SK-N-SH treated with all-trans-retinoic acid at 6 μM for 48 hours (cell line): Measurements from ENCODE around the gene PDE5A.

Experiments used
- ATAC-seq: fragments of 200-7000 bp; cut with Tn5 transposase; 3 replicates; pipeline ENCODE4 v1.9.1; 2020; ENCODE audit warnings: mild to moderate bottlenecking, moderate library complexity
- ARNTL ChIP-seq: fragments of 450-650 bp; formaldehyde crosslinking; IDR thresholded peaks from 2 replicates; pipeline ENCODE4 v1.5.0; 2020; ENCODE audit warnings: low read depth, mild to moderate bottlenecking, moderate library complexity, borderline replicate concordance
- BACH2 ChIP-seq: fragments of 250-450 bp; sonication (Bioruptor Pico); IDR thresholded peaks from 2 replicates; pipeline ENCODE4 v1.9.0; 2021; ENCODE audit warnings: mild to moderate bottlenecking, borderline replicate concordance
- CSDC2 ChIP-seq: fragments of 250-450 bp; sonication (Bioruptor Pico); IDR thresholded peaks from 2 replicates; pipeline ENCODE4 v1.5.0; 2020; ENCODE audit warnings: mild to moderate bottlenecking, moderate library complexity
- ESRRG ChIP-seq: fragments of 250-450 bp; sonication (Bioruptor Pico); IDR thresholded peaks from 2 replicates; pipeline ENCODE4 v1.6.1; 2021; ENCODE audit warnings: mild to moderate bottlenecking
- GLIS3 ChIP-seq: fragments of 250-450 bp; sonication (Bioruptor Pico); IDR thresholded peaks from 2 replicates; pipeline ENCODE4 v1.5.0; 2020; ENCODE audit warnings: mild to moderate bottlenecking, moderate library complexity
- ISL1 ChIP-seq: fragments of 250-450 bp; sonication (Bioruptor Pico); IDR thresholded peaks from 2 replicates; pipeline ENCODE4 v2.1.2; 2022; ENCODE audit warnings: mild to moderate bottlenecking, moderate library complexity
- OSR1 ChIP-seq: fragments of 250-450 bp; sonication (Bioruptor Pico); IDR thresholded peaks from 2 replicates; pipeline ENCODE4 v1.8.0; 2022; ENCODE audit warnings: moderate library complexity, mild to moderate bottlenecking, inconsistent platforms
- PPARA ChIP-seq: fragments of 250-450 bp; sonication (Bioruptor Pico); IDR thresholded peaks from 2 replicates; pipeline ENCODE4 v1.5.0; 2020; ENCODE audit warnings: mild to moderate bottlenecking, borderline replicate concordance
- RARB ChIP-seq: fragments of 250-450 bp; sonication (Bioruptor Pico); IDR thresholded peaks from 2 replicates; pipeline ENCODE4 v1.8.0; 2021; ENCODE audit warnings: mild to moderate bottlenecking, moderate library complexity
- SNAI2 ChIP-seq: fragments of 250-450 bp; sonication (Bioruptor Pico); IDR thresholded peaks from 2 replicates; pipeline ENCODE4 v1.5.0; 2020; ENCODE audit warnings: mild to moderate bottlenecking, moderate library complexity
- TCF4 ChIP-seq: fragments of 250-450 bp; sonication (Bioruptor Pico); IDR thresholded peaks from 2 replicates; pipeline ENCODE4 v1.8.0; 2021; ENCODE audit warnings: mild to moderate bottlenecking, moderate library complexity, borderline replicate concordance
- TOX ChIP-seq: fragments of 250-450 bp; sonication (Bioruptor Pico); IDR thresholded peaks from 2 replicates; pipeline ENCODE4 v1.8.0; 2021; ENCODE audit warnings: mild to moderate bottlenecking, moderate library complexity, borderline replicate concordance
- ZFP3 ChIP-seq: fragments of 250-450 bp; sonication (Bioruptor Pico); IDR thresholded peaks from 2 replicates; pipeline ENCODE4 v1.5.0; 2020; ENCODE audit warnings: mild to moderate bottlenecking, moderate library complexity
- ZFP30 ChIP-seq: fragments of 450-650 bp; formaldehyde crosslinking; IDR thresholded peaks from 2 replicates; pipeline ENCODE4 v1.5.0; 2022; ENCODE audit warnings: mild to moderate bottlenecking, moderate library complexity
- ZNF565 ChIP-seq: fragments of 450-650 bp; formaldehyde crosslinking; conservative IDR thresholded peaks from 2 replicates; pipeline ENCODE4 v1.5.0; 2020; ENCODE audit warnings: low read depth, mild to moderate bottlenecking, moderate library complexity
- ZNF70 ChIP-seq: fragments of 450-650 bp; formaldehyde crosslinking; IDR thresholded peaks from 2 replicates; pipeline ENCODE4 v1.5.0; 2020; ENCODE audit warnings: mild to moderate bottlenecking, moderate library complexity
- ZNF8 ChIP-seq: fragments of 450-650 bp; formaldehyde crosslinking; IDR thresholded peaks from 2 replicates; pipeline ENCODE4 v1.5.0; 2020; ENCODE audit warnings: mild to moderate bottlenecking, moderate library complexity
- TF ChIP-seq, protein P1 (sequence below): fragments of 250-450 bp; sonication (Bioruptor Pico); IDR thresholded peaks from 2 replicates; pipeline ENCODE4 v1.8.0; 2020; ENCODE audit warnings: mild to moderate bottlenecking, moderate library complexity, borderline replicate concordance
- TF ChIP-seq, protein P2 (sequence below): fragments of 250-450 bp; sonication (Bioruptor Pico); IDR thresholded peaks from 2 replicates; pipeline ENCODE4 v1.5.1; 2021; ENCODE audit warnings: mild to moderate bottlenecking, moderate library complexity
- TF ChIP-seq, protein P3 (sequence below): fragments of 250-450 bp; sonication (Bioruptor Pico); IDR thresholded peaks from 2 replicates; pipeline ENCODE4 v1.5.0; 2020; ENCODE audit warnings: mild to moderate bottlenecking, moderate library complexity
- TF ChIP-seq, protein P4 (sequence below): fragments of 250-450 bp; sonication (Bioruptor Pico); IDR thresholded peaks from 2 replicates; pipeline ENCODE4 v1.8.0; 2021; ENCODE audit warnings: low read depth, mild to moderate bottlenecking, moderate library complexity, borderline replicate concordance
- TF ChIP-seq, protein P5 (sequence below): fragments of 250-450 bp; sonication (Bioruptor Pico); IDR thresholded peaks from 2 replicates; pipeline ENCODE4 v1.5.1; 2020; ENCODE audit warnings: low read depth, mild to moderate bottlenecking, moderate library complexity

The PDE5A gene

DNA sequence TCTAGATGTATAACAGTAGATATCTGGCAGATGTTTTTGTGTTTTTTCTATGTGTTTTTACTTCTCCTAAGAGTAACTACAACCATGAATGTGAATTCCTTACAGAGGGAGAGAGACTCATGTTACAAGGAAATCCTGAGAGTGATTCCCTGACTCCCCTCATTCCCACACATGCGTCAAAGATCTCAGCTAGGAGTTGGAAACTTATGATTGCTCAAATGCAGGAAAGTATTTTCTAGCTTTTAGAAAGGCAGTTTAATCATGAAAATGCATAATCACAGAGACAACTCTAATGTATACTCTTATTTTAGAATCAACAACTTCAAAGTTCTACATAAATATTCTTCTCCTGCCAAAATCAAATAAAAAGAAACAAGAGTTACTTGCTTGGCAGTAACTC, 121.8 kb downstream of the PDE5A start:
- ATAC-seq, result no peak

DNA sequence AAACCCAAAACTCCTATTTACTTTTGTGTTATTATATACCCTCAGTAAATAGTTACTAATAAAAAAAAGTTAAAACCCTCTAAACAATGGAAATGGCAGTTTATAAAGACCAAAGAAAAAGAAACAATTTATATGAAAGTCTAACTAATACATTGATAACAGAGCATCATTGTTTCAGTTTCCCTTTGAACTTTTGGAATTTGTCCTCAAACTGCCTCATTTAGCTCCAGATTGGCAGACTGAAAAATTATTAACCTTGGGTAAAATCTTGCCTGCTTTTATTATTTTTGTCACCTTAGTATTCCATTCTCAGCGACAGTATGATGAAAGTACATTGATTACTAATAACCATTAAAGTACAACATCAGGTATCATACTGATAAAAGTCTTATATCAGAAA, 124.0 kb downstream of the PDE5A start:
- ATAC-seq, result no peak
- TF ChIP-seq SNAI2 (CRISPR knock-in tag), result no peak

More for the DNA sequence above, 121.8 kb downstream of the PDE5A start:
- TF ChIP-seq RARB (no peak), ESRRG (CRISPR knock-in tag) (no peak), SNAI2 (CRISPR knock-in tag) (no peak), OSR1 (CRISPR knock-in tag) (no peak), PPARA (no peak), ARNTL (CRISPR knock-in tag) (no peak)
- TF ChIP-seq, all 23 proteins: peak for 0

DNA sequence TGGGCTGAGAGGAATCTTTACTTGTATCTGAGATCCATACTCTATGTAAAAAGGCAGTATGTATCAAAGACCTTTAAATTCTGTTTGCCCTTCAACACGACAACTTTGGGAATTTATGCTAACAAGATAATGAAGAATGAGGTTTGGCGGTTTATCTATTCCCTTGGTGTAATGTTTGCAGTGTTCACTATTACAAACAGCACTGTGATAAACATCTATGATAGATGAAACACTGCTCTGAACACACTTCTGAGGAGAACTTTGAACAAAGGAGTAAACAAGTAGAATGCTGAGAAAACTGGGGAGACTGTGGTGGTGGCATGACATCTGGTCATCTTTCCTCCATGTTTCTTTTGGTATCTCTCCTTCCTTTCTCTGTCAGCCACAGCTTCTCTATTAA, 126.9 kb downstream of the PDE5A start:
- ATAC-seq, result no peak
- TF ChIP-seq, protein P1, sequence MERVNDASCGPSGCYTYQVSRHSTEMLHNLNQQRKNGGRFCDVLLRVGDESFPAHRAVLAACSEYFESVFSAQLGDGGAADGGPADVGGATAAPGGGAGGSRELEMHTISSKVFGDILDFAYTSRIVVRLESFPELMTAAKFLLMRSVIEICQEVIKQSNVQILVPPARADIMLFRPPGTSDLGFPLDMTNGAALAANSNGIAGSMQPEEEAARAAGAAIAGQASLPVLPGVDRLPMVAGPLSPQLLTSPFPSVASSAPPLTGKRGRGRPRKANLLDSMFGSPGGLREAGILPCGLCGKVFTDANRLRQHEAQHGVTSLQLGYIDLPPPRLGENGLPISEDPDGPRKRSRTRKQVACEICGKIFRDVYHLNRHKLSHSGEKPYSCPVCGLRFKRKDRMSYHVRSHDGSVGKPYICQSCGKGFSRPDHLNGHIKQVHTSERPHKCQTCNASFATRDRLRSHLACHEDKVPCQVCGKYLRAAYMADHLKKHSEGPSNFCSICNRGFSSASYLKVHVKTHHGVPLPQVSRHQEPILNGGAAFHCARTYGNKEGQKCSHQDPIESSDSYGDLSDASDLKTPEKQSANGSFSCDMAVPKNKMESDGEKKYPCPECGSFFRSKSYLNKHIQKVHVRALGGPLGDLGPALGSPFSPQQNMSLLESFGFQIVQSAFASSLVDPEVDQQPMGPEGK (CRISPR knock-in tag), result no peak
- TF ChIP-seq, protein P2, sequence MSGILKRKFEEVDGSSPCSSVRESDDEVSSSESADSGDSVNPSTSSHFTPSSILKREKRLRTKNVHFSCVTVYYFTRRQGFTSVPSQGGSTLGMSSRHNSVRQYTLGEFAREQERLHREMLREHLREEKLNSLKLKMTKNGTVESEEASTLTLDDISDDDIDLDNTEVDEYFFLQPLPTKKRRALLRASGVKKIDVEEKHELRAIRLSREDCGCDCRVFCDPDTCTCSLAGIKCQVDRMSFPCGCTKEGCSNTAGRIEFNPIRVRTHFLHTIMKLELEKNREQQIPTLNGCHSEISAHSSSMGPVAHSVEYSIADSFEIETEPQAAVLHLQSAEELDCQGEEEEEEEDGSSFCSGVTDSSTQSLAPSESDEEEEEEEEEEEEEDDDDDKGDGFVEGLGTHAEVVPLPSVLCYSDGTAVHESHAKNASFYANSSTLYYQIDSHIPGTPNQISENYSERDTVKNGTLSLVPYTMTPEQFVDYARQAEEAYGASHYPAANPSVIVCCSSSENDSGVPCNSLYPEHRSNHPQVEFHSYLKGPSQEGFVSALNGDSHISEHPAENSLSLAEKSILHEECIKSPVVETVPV (CRISPR knock-in tag), result no peak
- TF ChIP-seq ZFP3 (CRISPR knock-in tag), result no peak
- no peak for TF ChIP-seq GLIS3 (CRISPR knock-in tag)
- TF ChIP-seq ZNF8 (CRISPR knock-in tag), result no peak
- no peak for TF ChIP-seq ZFP30 (CRISPR knock-in tag)
- no peak for TF ChIP-seq RARB
- no peak for TF ChIP-seq ZNF70 (CRISPR knock-in tag)
- TF ChIP-seq ISL1, result no peak
- TF ChIP-seq, protein P3, sequence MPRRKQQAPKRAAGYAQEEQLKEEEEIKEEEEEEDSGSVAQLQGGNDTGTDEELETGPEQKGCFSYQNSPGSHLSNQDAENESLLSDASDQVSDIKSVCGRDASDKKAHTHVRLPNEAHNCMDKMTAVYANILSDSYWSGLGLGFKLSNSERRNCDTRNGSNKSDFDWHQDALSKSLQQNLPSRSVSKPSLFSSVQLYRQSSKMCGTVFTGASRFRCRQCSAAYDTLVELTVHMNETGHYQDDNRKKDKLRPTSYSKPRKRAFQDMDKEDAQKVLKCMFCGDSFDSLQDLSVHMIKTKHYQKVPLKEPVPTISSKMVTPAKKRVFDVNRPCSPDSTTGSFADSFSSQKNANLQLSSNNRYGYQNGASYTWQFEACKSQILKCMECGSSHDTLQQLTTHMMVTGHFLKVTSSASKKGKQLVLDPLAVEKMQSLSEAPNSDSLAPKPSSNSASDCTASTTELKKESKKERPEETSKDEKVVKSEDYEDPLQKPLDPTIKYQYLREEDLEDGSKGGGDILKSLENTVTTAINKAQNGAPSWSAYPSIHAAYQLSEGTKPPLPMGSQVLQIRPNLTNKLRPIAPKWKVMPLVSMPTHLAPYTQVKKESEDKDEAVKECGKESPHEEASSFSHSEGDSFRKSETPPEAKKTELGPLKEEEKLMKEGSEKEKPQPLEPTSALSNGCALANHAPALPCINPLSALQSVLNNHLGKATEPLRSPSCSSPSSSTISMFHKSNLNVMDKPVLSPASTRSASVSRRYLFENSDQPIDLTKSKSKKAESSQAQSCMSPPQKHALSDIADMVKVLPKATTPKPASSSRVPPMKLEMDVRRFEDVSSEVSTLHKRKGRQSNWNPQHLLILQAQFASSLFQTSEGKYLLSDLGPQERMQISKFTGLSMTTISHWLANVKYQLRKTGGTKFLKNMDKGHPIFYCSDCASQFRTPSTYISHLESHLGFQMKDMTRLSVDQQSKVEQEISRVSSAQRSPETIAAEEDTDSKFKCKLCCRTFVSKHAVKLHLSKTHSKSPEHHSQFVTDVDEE, result no peak
- TF ChIP-seq ESRRG (CRISPR knock-in tag), result no peak
- no peak for TF ChIP-seq PPARA
- no peak for TF ChIP-seq TCF4 (CRISPR knock-in tag)
- no peak for TF ChIP-seq TOX (CRISPR knock-in tag)
- no peak for TF ChIP-seq OSR1 (CRISPR knock-in tag)
- TF ChIP-seq, protein P4, sequence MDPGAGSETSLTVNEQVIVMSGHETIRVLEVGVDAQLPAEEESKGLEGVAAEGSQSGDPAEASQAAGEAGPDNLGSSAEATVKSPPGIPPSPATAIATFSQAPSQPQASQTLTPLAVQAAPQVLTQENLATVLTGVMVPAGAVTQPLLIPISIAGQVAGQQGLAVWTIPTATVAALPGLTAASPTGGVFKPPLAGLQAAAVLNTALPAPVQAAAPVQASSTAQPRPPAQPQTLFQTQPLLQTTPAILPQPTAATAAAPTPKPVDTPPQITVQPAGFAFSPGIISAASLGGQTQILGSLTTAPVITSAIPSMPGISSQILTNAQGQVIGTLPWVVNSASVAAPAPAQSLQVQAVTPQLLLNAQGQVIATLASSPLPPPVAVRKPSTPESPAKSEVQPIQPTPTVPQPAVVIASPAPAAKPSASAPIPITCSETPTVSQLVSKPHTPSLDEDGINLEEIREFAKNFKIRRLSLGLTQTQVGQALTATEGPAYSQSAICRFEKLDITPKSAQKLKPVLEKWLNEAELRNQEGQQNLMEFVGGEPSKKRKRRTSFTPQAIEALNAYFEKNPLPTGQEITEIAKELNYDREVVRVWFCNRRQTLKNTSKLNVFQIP (CRISPR knock-in tag), result no peak

DNA sequence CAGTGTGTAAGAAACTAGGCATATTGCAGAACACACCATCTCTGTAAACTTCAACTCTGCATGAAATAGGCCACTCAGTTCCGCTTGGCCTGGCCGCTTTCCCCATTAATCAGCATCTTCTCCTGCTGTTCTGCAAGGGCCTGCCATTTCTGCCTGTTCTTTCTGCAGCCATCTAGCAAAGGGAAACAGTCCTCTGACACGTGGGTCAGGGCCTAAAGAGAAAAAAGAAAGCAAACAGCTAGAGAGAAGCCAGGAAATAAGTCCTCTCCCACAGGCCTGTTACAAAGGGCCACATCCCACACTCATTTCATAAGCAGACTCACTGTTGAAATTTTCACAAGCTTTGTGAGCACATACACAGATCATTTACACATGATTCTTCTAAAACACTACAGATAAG, 130.1 kb downstream of the PDE5A start:
- TF ChIP-seq, protein P5, sequence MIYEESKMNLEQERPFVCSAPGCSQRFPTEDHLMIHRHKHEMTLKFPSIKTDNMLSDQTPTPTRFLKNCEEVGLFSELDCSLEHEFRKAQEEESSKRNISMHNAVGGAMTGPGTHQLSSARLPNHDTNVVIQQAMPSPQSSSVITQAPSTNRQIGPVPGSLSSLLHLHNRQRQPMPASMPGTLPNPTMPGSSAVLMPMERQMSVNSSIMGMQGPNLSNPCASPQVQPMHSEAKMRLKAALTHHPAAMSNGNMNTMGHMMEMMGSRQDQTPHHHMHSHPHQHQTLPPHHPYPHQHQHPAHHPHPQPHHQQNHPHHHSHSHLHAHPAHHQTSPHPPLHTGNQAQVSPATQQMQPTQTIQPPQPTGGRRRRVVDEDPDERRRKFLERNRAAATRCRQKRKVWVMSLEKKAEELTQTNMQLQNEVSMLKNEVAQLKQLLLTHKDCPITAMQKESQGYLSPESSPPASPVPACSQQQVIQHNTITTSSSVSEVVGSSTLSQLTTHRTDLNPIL (CRISPR knock-in tag), result no peak
- ATAC-seq, result no peak; the same call in 2 of the 3 replicates

DNA sequence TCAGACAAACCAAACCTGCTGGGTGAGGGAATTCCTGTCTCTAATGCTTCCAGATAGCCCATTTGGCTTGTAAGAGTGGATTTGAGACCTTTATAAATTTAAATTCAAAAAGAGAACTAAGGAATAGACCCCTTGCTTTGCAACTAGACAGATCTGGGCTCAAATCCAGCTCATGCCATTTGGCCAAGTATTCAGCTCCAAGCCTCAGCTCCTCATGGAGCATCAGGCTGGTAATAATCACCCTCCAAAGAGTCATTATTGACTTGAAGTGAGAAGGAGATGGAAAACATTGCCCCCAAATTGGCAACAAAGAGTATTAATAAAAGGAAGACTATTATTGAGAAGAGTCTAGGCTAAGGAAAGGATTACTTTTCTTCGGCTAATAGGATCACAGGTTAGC, 134.7 kb downstream of the PDE5A start:
- no peak for TF ChIP-seq CSDC2 (CRISPR knock-in tag)
- no peak for TF ChIP-seq ISL1
- no peak for TF ChIP-seq ZNF565 (CRISPR knock-in tag)
- TF ChIP-seq GLIS3 (CRISPR knock-in tag), result no peak
- TF ChIP-seq PPARA, result no peak
- no peak for TF ChIP-seq ZNF70 (CRISPR knock-in tag)
- TF ChIP-seq, protein P5 (CRISPR knock-in tag), result no peak
- TF ChIP-seq ARNTL (CRISPR knock-in tag), result no peak
- TF ChIP-seq ZNF8 (CRISPR knock-in tag), result no peak
- TF ChIP-seq BACH2 (CRISPR knock-in tag), result no peak
- TF ChIP-seq SNAI2 (CRISPR knock-in tag), result no peak
- no peak for TF ChIP-seq TOX (CRISPR knock-in tag)
- TF ChIP-seq, all 23 proteins: peak for 0
- no peak for ATAC-seq
